BJ (cell line): Measurements from ENCODE around the gene GPR142. TPM values are rescaled to one million over a fixed set of nuclear protein-coding genes. Genes with fewer than 3 reads are reported as not detected.

ENCODE experiments used
- CTCF ChIA-PET: fragments of 350-600 bp; formaldehyde crosslinking; extraction: SDS; loops from one replicate; lab custom pipeline; 2021; ENCODE audit warnings: antibody characterized with exemption, inconsistent platforms; lab: Yijun Ruan, JAX
- POLR2A ChIA-PET: fragments of 300-600 bp; sonication (Branson Sonifier 250); formaldehyde crosslinking; extraction: SDS; loops from one replicate; lab custom pipeline; 2021; ENCODE audit warnings: antibody characterized with exemption; lab: Charles Lee
- DNase-seq: peaks from one replicate; pipeline ENCODE4 v3.0.0-alpha.2; 2011; ENCODE audit warnings: low read depth
- H3K27me3 ChIP-seq: 2 replicates; pipeline ENCODE4 v1.6.0; 2011; ENCODE audit warnings: low read length; ENCODE audit not compliant: control insufficient read depth, insufficient read depth
- H3K36me3 ChIP-seq: 2 replicates; pipeline ENCODE4 v1.5.1; 2011; ENCODE audit warnings: low read length; ENCODE audit not compliant: control insufficient read depth, insufficient read depth
- H3K4me3 ChIP-seq: 2 replicates; pipeline ENCODE4 v1.5.1; 2011; ENCODE audit warnings: low read depth, mild to moderate bottlenecking, control low read depth, low read length
- polyA plus RNA-seq: library from polyadenylated mRNA; depleted of rRNA; stranded (reverse); fragments of >200 nt; gene quantifications from 2 replicates; pipeline ENCODE4 v1.2.3, GENCODE V29; 2011
- TF ChIP-seq, protein P1 (sequence below): IDR thresholded peaks from 2 replicates; pipeline ENCODE4 v1.5.1; 2011; ENCODE audit warnings: low read depth, mild to moderate bottlenecking, control low read depth, inconsistent platforms, low read length, moderate library complexity; ENCODE audit not compliant: insufficient read depth

The GPR142 gene
- polyA plus RNA-seq, 1 experiment, result not detected

DNA sequence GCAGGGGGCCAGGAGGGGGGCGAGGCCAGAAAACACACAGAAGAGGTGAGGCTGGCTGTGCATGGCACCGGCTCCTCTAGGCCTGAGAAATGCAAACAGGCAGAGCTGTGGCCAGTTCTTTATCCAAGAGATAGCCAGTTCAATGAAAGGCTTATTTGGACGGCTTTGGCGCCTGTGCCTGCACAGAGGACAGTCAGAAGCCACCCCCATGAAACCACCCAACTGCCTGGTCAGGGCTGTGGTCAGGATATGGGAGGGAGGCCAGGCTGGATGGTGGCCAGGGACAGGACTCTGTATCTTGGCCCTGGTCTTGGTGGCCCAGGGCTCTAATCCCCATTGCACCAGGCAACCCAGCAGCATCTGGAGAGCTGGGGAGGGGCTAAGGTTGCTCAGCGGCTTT lies 40.1 kb downstream of the GPR142 start:
- POLR2A ChIA-PET, result no interaction called here
- no peak for DNase-seq
- TF ChIP-seq, protein P1, sequence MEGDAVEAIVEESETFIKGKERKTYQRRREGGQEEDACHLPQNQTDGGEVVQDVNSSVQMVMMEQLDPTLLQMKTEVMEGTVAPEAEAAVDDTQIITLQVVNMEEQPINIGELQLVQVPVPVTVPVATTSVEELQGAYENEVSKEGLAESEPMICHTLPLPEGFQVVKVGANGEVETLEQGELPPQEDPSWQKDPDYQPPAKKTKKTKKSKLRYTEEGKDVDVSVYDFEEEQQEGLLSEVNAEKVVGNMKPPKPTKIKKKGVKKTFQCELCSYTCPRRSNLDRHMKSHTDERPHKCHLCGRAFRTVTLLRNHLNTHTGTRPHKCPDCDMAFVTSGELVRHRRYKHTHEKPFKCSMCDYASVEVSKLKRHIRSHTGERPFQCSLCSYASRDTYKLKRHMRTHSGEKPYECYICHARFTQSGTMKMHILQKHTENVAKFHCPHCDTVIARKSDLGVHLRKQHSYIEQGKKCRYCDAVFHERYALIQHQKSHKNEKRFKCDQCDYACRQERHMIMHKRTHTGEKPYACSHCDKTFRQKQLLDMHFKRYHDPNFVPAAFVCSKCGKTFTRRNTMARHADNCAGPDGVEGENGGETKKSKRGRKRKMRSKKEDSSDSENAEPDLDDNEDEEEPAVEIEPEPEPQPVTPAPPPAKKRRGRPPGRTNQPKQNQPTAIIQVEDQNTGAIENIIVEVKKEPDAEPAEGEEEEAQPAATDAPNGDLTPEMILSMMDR, result no peak

DNA sequence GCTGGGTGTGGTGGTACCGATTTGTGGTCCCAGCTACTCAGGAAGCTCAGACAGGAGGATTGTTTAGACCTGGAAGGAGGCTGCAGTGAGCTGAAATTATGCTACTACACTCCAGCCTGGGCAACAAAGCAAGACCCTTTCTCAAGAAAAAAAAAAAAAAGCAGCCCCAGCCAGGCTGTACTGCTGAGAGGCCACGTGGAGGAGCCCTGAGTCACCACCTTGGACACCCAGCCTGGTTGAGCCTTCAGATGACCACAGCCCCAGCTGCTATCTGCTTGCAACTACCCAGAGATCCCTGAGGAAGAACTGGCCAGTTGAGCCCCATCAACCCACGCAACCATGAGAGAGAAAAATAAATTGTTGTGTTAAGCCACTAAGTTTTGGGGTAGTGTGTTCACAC lies 41.0 kb downstream of the GPR142 start:
- Histone ChIP-seq H3K27me3 (no peaks in the 10 kb centered on the region), H3K36me3 (no peaks in the 10 kb centered on the region), H3K4me3 (no peak overlapping the region)
- TF ChIP-seq, protein P1, result no peak
- POLR2A ChIA-PET, result no interaction called here
- CTCF ChIA-PET, result no interaction called here
- DNase-seq, result no peak

More for the DNA sequence above, 40.1 kb downstream of the GPR142 start:
- CTCF ChIA-PET, result no interaction called here
- H3K4me3 ChIP-seq, result no peak overlapping the region
- no peaks in the 10 kb centered on the region for H3K36me3 ChIP-seq
- no peaks in the 10 kb centered on the region for H3K27me3 ChIP-seq

DNA sequence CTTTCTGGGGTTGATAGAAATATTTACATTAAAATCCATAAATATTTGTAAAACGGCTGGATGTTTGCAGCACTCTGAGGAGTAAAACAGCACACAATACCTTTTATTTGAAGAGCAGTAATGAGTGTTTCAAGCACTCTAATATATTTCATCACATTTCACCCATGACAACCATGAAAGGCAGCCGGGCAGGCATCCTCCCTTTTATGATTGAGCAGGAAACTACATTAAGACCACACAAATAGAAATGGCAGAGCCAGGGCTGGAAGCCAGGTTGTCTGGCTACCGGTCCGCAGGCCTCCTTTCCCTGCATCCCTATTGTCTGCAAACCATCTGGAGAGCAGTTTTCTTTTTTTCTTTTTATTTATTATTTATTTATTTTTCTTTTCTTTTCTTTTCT lies 41.5 kb downstream of the GPR142 start:
- TF ChIP-seq, protein P1, result no peak
- no peaks in the 10 kb centered on the region for H3K36me3 ChIP-seq
- no peak overlapping the region for H3K4me3 ChIP-seq
- POLR2A ChIA-PET, result no interaction called here
- CTCF ChIA-PET, result no interaction called here
- no peaks in the 10 kb centered on the region for H3K27me3 ChIP-seq
- DNase-seq, result no peak

DNA sequence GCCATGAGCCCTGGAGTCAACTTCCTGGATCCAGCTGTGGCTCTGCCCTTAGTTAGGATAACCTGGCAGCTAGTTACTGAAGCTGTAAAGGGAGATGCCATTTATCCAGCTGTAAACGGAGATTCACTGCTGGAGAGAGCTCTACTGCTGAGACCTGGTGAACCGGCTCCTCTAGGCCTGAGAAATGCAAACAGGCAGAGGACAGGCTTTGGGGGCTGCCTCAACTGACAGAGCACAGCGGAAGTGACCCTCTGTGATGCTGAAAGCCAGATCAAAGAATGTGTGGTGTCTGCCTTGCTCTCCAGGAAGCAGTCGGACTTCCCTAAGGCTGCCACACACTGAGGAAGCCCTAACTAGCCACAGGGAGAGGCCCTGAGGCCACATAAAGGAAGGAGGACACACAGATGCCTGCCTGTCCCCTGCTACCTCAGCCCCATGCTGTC lies 42.7 kb downstream of the GPR142 start:
- Histone ChIP-seq H3K4me3 (no peak overlapping the region), H3K36me3 (no peaks in the 10 kb centered on the region), H3K27me3 (no peaks in the 10 kb centered on the region)
- CTCF ChIA-PET, result interaction anchor here (0.9 to 1.2 kb wide), 2 partner anchors 24 to 31 kb away, joined by 3 to 4 read pairs; no protein-coding TSS in a partner anchor
- no peak for DNase-seq
- POLR2A ChIA-PET, result no interaction called here
- TF ChIP-seq, protein P1, result no peak

DNA sequence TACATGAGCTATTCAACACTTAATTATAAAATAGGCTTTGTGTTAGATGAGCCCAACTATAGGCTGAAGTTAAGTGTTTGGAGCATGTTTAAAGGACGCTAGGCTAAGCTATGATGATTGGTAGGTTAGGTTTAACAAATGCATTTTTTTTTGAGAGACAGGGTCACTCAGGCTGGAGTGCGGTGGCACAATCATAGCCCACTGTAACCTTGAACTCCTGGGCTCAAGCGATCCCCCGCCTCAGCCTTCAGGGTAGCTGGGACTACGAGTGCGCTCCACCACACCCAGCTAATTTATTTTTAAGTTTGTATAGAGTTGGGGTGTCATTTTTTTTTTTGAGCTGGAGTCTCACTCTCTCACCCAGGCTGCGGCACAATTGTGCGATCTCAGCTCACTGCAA lies 45.3 kb downstream of the GPR142 start:
- Histone ChIP-seq H3K4me3 (no peak overlapping the region), H3K27me3 (no peaks in the 10 kb centered on the region), H3K36me3 (no peaks in the 10 kb centered on the region)
- ChIA-PET CTCF (interaction anchor here (0.7 kb wide), 1 partner anchor 44 kb away, joined by 3 read pairs; no protein-coding TSS in a partner anchor), POLR2A (no interaction called here)
- TF ChIP-seq, protein P1, result no peak
- DNase-seq, result no peak
